Measurements from ENCODE around the gene NUMB. TPM values are rescaled to one million over a fixed set of nuclear protein-coding genes. Genes with fewer than 3 reads are reported as not detected.
"Not testable (repeated sequence)": the region's sequence is repeated elsewhere in the genome, so short reads cannot be mapped to it uniquely, and the experiment has no call there.

Gene NUMB
- total RNA-seq, 4 donors from 2014 or later = 43.1 to 83.4 (median 50.2) TPM

- Histone ChIP-seq H3K4me1 (no peaks in the 10 kb centered on the region), H3K27me3 (no peaks in the 10 kb centered on the region), H3K27ac (no peak overlapping the region), H3K36me3 (peaks cover 5% of the 10 kb centered on the region), H3K9me3 (no peaks in the 10 kb centered on the region), H3K4me3 (no peak overlapping the region)
- no peak for DNase-seq (ENCODE audit: low spot score in 2 of 2)
- no peak for TF ChIP-seq EP300 (IDR thresholded peaks at IDR 0.05)
- no peak for TF ChIP-seq POLR2A (IDR thresholded peaks at IDR 0.05)
- TF ChIP-seq POLR2AphosphoS5 (IDR thresholded peaks at IDR 0.05) = no peak
- TF ChIP-seq, protein P1, sequence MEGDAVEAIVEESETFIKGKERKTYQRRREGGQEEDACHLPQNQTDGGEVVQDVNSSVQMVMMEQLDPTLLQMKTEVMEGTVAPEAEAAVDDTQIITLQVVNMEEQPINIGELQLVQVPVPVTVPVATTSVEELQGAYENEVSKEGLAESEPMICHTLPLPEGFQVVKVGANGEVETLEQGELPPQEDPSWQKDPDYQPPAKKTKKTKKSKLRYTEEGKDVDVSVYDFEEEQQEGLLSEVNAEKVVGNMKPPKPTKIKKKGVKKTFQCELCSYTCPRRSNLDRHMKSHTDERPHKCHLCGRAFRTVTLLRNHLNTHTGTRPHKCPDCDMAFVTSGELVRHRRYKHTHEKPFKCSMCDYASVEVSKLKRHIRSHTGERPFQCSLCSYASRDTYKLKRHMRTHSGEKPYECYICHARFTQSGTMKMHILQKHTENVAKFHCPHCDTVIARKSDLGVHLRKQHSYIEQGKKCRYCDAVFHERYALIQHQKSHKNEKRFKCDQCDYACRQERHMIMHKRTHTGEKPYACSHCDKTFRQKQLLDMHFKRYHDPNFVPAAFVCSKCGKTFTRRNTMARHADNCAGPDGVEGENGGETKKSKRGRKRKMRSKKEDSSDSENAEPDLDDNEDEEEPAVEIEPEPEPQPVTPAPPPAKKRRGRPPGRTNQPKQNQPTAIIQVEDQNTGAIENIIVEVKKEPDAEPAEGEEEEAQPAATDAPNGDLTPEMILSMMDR (IDR thresholded peaks at IDR 0.05) = no peak
Measured at GRCh38 chr14:73359445-73359844, 98.9 kb downstream of the NUMB start.

DNA sequence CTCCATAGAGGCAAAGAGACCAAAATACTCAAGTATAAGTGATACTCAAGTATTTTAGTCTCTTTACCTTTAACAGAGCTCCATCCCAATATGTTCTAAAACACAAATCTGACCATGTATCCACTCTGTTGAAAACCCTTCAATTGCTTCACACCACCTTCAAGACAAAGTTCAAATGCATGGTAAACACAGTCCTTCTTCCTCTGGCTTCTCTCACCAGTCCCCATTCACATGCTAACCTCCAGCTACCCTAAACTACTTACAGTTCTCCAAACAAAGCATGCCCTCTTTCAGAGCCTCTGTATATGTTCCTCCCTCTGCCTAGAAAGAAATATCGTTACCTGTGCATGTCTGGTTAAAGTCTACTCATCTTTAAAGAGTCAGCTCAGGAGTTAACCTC is 100.2 kb downstream of the NUMB start:
- H3K4me3 ChIP-seq = no peak overlapping the region
- H3K4me1 ChIP-seq = no peaks in the 10 kb centered on the region
- H3K36me3 ChIP-seq = peaks cover 14% of the 10 kb centered on the region
- no peaks in the 10 kb centered on the region for H3K27me3 ChIP-seq
- H3K27ac ChIP-seq = no peak overlapping the region
- no peak for DNase-seq (ENCODE audit: low spot score in 2 of 2)
- no peaks in the 10 kb centered on the region for H3K9me3 ChIP-seq
- no peak for TF ChIP-seq POLR2AphosphoS5 (IDR thresholded peaks at IDR 0.05)
- TF ChIP-seq, protein P1 (IDR thresholded peaks at IDR 0.05) = no peak
- TF ChIP-seq EP300 (IDR thresholded peaks at IDR 0.05) = no peak
- no peak for TF ChIP-seq POLR2A (IDR thresholded peaks at IDR 0.05)
- 86% methylated on average over 1 of the region's 1 CpG for WGBS

DNA sequence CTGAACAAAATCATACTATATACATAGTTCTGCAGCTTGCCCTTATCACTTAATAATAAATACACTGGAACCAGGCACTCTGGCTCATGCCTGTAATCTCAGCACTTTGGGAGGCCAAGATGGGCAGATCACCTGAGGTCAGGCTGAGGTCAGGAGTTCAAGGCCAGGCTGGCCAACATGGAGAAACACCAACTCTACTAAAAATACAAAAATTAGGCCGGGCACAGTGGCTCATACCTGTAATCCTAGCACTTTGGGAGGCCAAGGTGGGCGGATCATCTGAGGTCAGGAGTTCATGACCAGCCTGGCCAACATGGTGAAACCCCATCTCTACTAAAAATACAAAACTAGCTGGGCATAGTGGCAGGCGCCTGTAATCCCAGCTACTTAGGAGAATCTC is 109.3 kb downstream of the NUMB start:
- H3K4me1 ChIP-seq; H3K9me3 ChIP-seq; H3K27ac ChIP-seq; H3K27me3 ChIP-seq; DNase-seq (ENCODE audit: low spot score in 2 of 2); H3K4me3 ChIP-seq: not testable (repeated sequence)
- peaks cover 10% of the 10 kb centered on the region for H3K36me3 ChIP-seq
- WGBS = 100% methylated on average over 3 of the region's 3 CpGs

DNA sequence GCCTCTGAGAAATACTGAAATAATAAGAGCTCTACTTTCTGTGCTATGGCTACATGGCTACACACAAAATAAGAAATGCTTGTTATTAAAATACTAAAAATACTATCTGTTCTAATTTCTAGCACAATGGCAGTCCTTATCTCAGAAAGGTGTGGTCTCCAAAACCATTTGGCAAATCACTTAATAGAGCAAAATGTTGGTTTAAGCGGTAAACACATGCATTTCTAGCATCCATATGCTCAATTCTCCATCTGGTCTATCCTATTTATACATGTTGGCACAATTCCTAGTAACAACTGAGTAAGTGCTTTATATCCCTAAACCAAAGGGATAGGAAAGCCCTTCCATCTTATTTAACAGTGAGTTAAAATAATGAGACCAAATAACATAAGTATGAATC is 114.0 kb downstream of the NUMB start:
- no peaks in the 10 kb centered on the region for H3K9me3 ChIP-seq
- H3K4me3 ChIP-seq = no peak overlapping the region
- H3K27me3 ChIP-seq = no peaks in the 10 kb centered on the region
- no peak overlapping the region for H3K27ac ChIP-seq
- H3K4me1 ChIP-seq = no peaks in the 10 kb centered on the region
- DNase-seq (ENCODE audit: low spot score in 2 of 2) = no peak
- no peak for TF ChIP-seq POLR2AphosphoS5 (IDR thresholded peaks at IDR 0.05)
- TF ChIP-seq, protein P1 (IDR thresholded peaks at IDR 0.05) = no peak
- TF ChIP-seq EP300 (IDR thresholded peaks at IDR 0.05) = no peak
- TF ChIP-seq POLR2A (IDR thresholded peaks at IDR 0.05) = no peak
- no peaks in the 10 kb centered on the region for H3K36me3 ChIP-seq
- WGBS = 93% methylated on average over 1 of the region's 1 CpG

DNA sequence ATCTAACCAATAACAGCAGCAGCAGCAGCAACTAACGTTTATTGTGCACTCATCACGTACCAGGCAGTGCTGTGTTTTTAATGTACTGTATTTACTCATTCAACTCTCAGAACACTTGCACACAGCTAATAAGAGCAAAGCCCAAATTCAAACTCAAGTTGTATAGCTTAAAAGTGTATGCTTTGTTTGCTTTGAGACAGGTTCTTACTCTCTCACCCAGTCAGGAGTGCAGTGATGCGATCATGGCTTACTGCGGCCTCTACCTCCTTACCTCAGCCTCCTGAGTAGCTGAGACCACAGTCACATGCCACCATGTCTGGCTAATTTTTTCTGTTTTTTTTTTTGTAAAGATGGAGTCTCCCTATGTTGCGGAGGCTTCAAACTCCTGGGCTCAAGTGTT is 115.7 kb downstream of the NUMB start:
- no peak for TF ChIP-seq POLR2AphosphoS5 (IDR thresholded peaks at IDR 0.05)
- TF ChIP-seq POLR2A (IDR thresholded peaks at IDR 0.05) = no peak
- TF ChIP-seq EP300 (IDR thresholded peaks at IDR 0.05) = no peak
- TF ChIP-seq, protein P1 (IDR thresholded peaks at IDR 0.05) = no peak
- no peak overlapping the region for H3K27ac ChIP-seq
- WGBS = 80% methylated on average over 5 of the region's 5 CpGs
- H3K36me3 ChIP-seq = no peaks in the 10 kb centered on the region
- H3K27me3 ChIP-seq = no peaks in the 10 kb centered on the region
- DNase-seq (ENCODE audit: low spot score in 2 of 2) = no peak
- H3K9me3 ChIP-seq = no peaks in the 10 kb centered on the region
- no peak overlapping the region for H3K4me3 ChIP-seq
- H3K4me1 ChIP-seq = no peaks in the 10 kb centered on the region

GRCh38 chr14:73339846-73340595 is 118.3 kb downstream of the NUMB start:
- H3K4me1 ChIP-seq = peaks cover 5% of the 10 kb centered on the region
- DNase-seq (ENCODE audit: low spot score in 2 of 2) = no peak
- no peak overlapping the region for H3K27ac ChIP-seq
- no peaks in the 10 kb centered on the region for H3K27me3 ChIP-seq
- H3K4me3 ChIP-seq = no peak overlapping the region
- TF ChIP-seq POLR2AphosphoS5 (IDR thresholded peaks at IDR 0.05) (no peak), EP300 (IDR thresholded peaks at IDR 0.05) (no peak), POLR2A (IDR thresholded peaks at IDR 0.05) (no peak)
- TF ChIP-seq, protein P1 (IDR thresholded peaks at IDR 0.05) = no peak
- H3K9me3 ChIP-seq = no peaks in the 10 kb centered on the region
- WGBS = 96% methylated on average over 6 of the region's 6 CpGs
- H3K36me3 ChIP-seq = no peaks in the 10 kb centered on the region

Measured in suprapubic skin (tissue), 4 donors.